HCT116 (cell line): ENCODE data around the gene HIPK2. TPM values are rescaled to one million over a fixed set of nuclear protein-coding genes. Genes with fewer than 3 reads are reported as not detected.

Source experiments
- ATAC-seq: fragments of 200-7000 bp; cut with Tn5 transposase; 2 replicates; pipeline ENCODE4 v1.9.1; 2020; ENCODE audit warnings: mild to moderate bottlenecking, moderate library complexity
- BruUV-seq: library from RNA; stranded (reverse); fragments of 400-500 nt; replicated peaks from 2 replicates; lab custom pipeline; 2021; lab: Mats Ljungman, UMichigan
- CTCF ChIA-PET: fragments of 300-600 bp; sonication (Branson Sonifier 250); formaldehyde crosslinking; loops from one replicate; lab custom pipeline; 2021; ENCODE audit warnings: antibody characterized with exemption; lab: Charles Lee
- POLR2A ChIA-PET: fragments of 300-600, 350-600 bp; sonication (Branson Sonifier 250); formaldehyde crosslinking; loops from one replicate; lab custom pipeline; 2021; ENCODE audit warnings: antibody characterized with exemption; lab: Charles Lee
- RAD21 ChIA-PET, 2 experiments: fragments of 300-600 bp; sonication (Branson Sonifier 250); formaldehyde crosslinking; loops; one replicate each; lab custom pipeline; 2023; ENCODE audit warnings: low total read pairs in 2 of 2; ENCODE audit not compliant: uncharacterized antibody in 2 of 2, unreplicated experiment in 2 of 2, low non-redundant PET in 1 of 2; lab: Charles Lee
- DNase-seq: peaks from one replicate; pipeline ENCODE4 v3.0.0-alpha.2; 2010; ENCODE audit warnings: low read depth, low spot score
- H2AFZ ChIP-seq: fragments of 200-600 bp; shearing (Covaris generic), sonication (generic); 2 replicates; pipeline ENCODE4 v1.6.1; 2017; ENCODE audit warnings: low read depth, mixed run types, mixed read lengths, antibody characterized with exemption, low read length; ENCODE audit not compliant: poor library complexity, severe bottlenecking
- H3K27ac ChIP-seq: 2 replicates; pipeline ENCODE4 v1.5.1; 2012; ENCODE audit warnings: low read depth, low read length
- H3K27me3 ChIP-seq: fragments of 200-600 bp; sonication (generic); 2 replicates; pipeline ENCODE4 v1.6.1; 2016; ENCODE audit warnings: mixed run types, low read length, mixed read lengths; ENCODE audit not compliant: insufficient read depth
- H3K36me3 ChIP-seq, 2 experiments: fragments of 200-500 bp in 1 of 2; fragments of 200-600 bp in 1 of 2; sonication (Bioruptor generic) in 1 of 2; sonication (generic) in 1 of 2; 2 replicates each; pipeline versions ENCODE4 v1.5.1 to v1.6.1; 2014 to 2016; ENCODE audit warnings: low read length in 2 of 2, inconsistent platforms in 1 of 2, mixed read lengths in 1 of 2, mixed run types in 1 of 2; ENCODE audit not compliant: insufficient read depth in 2 of 2, control insufficient read depth in 1 of 2
- H3K4me1 ChIP-seq, 2 experiments: fragments of 200-600 bp in 1 of 2; sonication (generic) in 1 of 2; 2 replicates each; pipeline versions ENCODE4 v1.5.1 to v1.6.1; 2012 to 2017; ENCODE audit warnings: low read length in 2 of 2, inconsistent platforms in 1 of 2, mild to moderate bottlenecking in 1 of 2, mixed read lengths in 1 of 2, mixed run types in 1 of 2, moderate library complexity in 1 of 2; ENCODE audit not compliant: insufficient read depth in 2 of 2, control insufficient read depth in 1 of 2
- H3K4me2 ChIP-seq: fragments of 200-600 bp; sonication (generic); 2 replicates; pipeline ENCODE4 v1.6.1; 2017; ENCODE audit warnings: mixed run types, low read length, mixed read lengths
- H3K4me3 ChIP-seq, 2 experiments: fragments of 200-600 bp in 1 of 2; sonication (generic) in 1 of 2; replicated peaks in 1 of 2; 2 replicates each; pipeline ENCODE4 v1.5.1; 2011 to 2016; ENCODE audit warnings: low read length in 2 of 2, control low read depth in 1 of 2, low read depth in 1 of 2, mild to moderate bottlenecking in 1 of 2, mixed read lengths in 1 of 2, mixed run types in 1 of 2
- H3K79me2 ChIP-seq: fragments of 200-600 bp; sonication (generic); 2 replicates; pipeline ENCODE4 v1.6.1; 2017; ENCODE audit warnings: mild to moderate bottlenecking, mixed run types, low read length, moderate library complexity, mixed read lengths; ENCODE audit not compliant: insufficient read depth
- H3K9ac ChIP-seq: fragments of 200-600 bp; sonication (generic); 2 replicates; pipeline ENCODE4 v1.6.1; 2016; ENCODE audit warnings: low read length, mixed read lengths
- H3K9me2 ChIP-seq: fragments of 200-600 bp; sonication (generic), shearing (Covaris generic); 2 replicates; pipeline ENCODE4 v1.6.1; 2017; ENCODE audit warnings: mixed run types, mild to moderate bottlenecking, moderate library complexity; ENCODE audit not compliant: insufficient read depth
- H3K9me3 ChIP-seq, 2 experiments: fragments of 200-500 bp in 1 of 2; fragments of 200-600 bp in 1 of 2; sonication (Bioruptor generic) in 1 of 2; sonication (generic) in 1 of 2; 2 replicates each; pipeline ENCODE4 v1.6.1; 2014 to 2017; ENCODE audit warnings: low read length in 2 of 2, mixed read lengths in 2 of 2, inconsistent platforms in 1 of 2, low read depth in 1 of 2, mild to moderate bottlenecking in 1 of 2, mixed run types in 1 of 2, moderate library complexity in 1 of 2; ENCODE audit not compliant: control insufficient read depth in 1 of 2, insufficient read depth in 1 of 2
- H4K20me1 ChIP-seq: fragments of 200-600 bp; sonication (generic), shearing (Covaris generic); 2 replicates; pipeline ENCODE4 v1.6.1; 2017; ENCODE audit warnings: mixed run types, mild to moderate bottlenecking, moderate library complexity; ENCODE audit not compliant: insufficient read depth
- EZH2phosphoT487 ChIP-seq: fragments of 200-600 bp; IDR thresholded peaks from 2 replicates; pipeline ENCODE4 v1.6.1; 2018; ENCODE audit warnings: antibody characterized with exemption, borderline replicate concordance
- REST ChIP-seq: IDR thresholded peaks from 2 replicates; pipeline ENCODE4 v1.6.1; 2012; ENCODE audit warnings: low read depth
- SIN3A ChIP-seq: IDR thresholded peaks from 2 replicates; pipeline ENCODE4 v1.6.1; 2012; ENCODE audit warnings: low read depth
- SRF ChIP-seq: IDR thresholded peaks from 2 replicates; pipeline ENCODE4 v1.6.1; 2012; ENCODE audit warnings: low read depth
- ZNF274 ChIP-seq: fragments of 200-500 bp; sonication (Bioruptor generic); IDR thresholded peaks from 2 replicates; pipeline ENCODE4 v1.6.1; 2014; ENCODE audit warnings: mild to moderate bottlenecking, low read depth, low read length, inconsistent platforms
- intact Hi-C: fragments of 100-400 bp; cut with micrococcal nuclease; formaldehyde crosslinking; loops from 2 replicates; pipeline ENCODE4 v1.10.0; 2022
- total RNA-seq: library from RNA; stranded (reverse); gene quantifications from one replicate; pipeline ENCODE4 v1.2.1, GENCODE V29; 2021; ENCODE audit not compliant: unreplicated experiment
- TF ChIP-seq, protein P1 (sequence below): IDR thresholded peaks from 2 replicates; pipeline ENCODE4 v1.6.1; 2012

The HIPK2 gene
- total RNA-seq, 1 experiment from 2014 or later, result 49.5 TPM

- Histone ChIP-seq H2AFZ (no peak overlapping the region), H3K4me3 (no peak overlapping the region), H3K9ac (no peak overlapping the region), H3K4me1 (peaks cover 48 to 72% of the 10 kb centered on the region in 2 experiments), H3K27ac (no peak overlapping the region), H3K9me3 (no peaks in the 10 kb centered on the region), H3K27me3 (no peaks in the 10 kb centered on the region), H4K20me1 (0 out of 2 replicates have a peak, but pooled peaks cover 4% of the 10 kb centered on the region), H3K79me2 (peaks cover 77% of the 10 kb centered on the region), H3K36me3 (no peaks in the 10 kb centered on the region; a peak in 1 of 4 replicates), H3K4me2 (peak overlapping the region; percentile 85), H3K9me2 (no peaks in the 10 kb centered on the region)
- no TSS peak for BruUV-seq
- intact Hi-C loops, result loop anchor here (5.0 to 10.0 kb wide), 2 partner anchors 106 to 269 kb away; no protein-coding TSS in a partner anchor
- DNase-seq (no peak), ATAC-seq (no peak)
- ChIA-PET CTCF (no interaction called here), RAD21 (no interaction called here), POLR2A (no interaction called here)
- TF ChIP-seq REST (no peak), ZNF274 (no peak), EZH2phosphoT487 (no peak), SIN3A (no peak), SRF (no peak)
- TF ChIP-seq, protein P1, sequence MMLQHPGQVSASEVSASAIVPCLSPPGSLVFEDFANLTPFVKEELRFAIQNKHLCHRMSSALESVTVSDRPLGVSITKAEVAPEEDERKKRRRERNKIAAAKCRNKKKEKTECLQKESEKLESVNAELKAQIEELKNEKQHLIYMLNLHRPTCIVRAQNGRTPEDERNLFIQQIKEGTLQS, result no peak
These were observed 4.4 kb downstream of the HIPK2 start for GRCh38 chr7:139773371-139773770.
